ENCODE data around the gene AGBL4.

DNA sequence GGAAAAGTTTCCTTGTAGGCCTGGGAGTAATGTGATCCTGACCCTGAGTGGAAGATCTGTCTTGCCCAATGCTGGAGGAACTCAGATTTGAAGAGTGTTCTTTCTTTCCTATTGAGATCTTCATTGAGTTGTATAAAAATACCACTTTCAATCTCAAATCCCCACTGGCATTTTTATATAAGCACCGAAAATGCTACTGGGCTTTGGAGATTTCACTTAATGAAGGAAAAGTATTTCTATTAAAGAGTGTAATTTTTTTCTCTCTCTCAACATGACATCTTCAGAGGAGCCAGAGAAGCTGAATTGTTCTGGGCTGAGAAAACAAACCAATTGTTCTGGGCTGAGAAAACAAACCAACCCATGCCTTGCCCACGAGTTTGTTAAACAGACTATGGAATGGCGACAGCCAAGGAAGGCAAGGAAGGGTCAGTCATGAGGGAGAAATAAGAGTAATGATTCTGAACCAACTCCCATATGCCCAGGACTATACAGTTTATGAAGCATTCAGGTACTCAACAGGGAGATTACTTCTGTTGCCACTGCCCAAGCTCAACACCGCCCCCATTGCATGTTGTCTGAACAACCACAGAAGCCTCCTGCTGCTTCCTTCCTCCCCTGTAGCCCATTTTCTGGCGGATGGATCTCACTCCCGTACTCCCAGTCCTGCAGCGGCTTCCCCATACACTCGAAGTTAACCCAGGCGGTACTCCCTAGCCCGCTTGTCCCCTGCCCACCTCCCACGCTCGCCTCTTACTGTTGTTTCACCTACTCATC is 1350.2 kb downstream of the AGBL4 start:
- TF ChIP-seq TEAD4 (IDR thresholded peaks at IDR 0.05): no peak
- TF ChIP-seq, protein P1, sequence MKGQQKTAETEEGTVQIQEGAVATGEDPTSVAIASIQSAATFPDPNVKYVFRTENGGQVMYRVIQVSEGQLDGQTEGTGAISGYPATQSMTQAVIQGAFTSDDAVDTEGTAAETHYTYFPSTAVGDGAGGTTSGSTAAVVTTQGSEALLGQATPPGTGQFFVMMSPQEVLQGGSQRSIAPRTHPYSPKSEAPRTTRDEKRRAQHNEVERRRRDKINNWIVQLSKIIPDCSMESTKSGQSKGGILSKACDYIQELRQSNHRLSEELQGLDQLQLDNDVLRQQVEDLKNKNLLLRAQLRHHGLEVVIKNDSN (IDR thresholded peaks at IDR 0.05): no peak
- TF ChIP-seq RAD21 (IDR thresholded peaks at IDR 0.05; ENCODE audit: low read depth): no peak
- no peak for TF ChIP-seq REST (IDR thresholded peaks at IDR 0.05; ENCODE audit: low read depth)
- TF ChIP-seq, protein P2, sequence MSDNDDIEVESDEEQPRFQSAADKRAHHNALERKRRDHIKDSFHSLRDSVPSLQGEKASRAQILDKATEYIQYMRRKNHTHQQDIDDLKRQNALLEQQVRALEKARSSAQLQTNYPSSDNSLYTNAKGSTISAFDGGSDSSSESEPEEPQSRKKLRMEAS (IDR thresholded peaks at IDR 0.05): no peak
- no peak for TF ChIP-seq EP300 (IDR thresholded peaks at IDR 0.05; ENCODE audit: borderline replicate concordance)

Measured in Ishikawa (cell line).